Measurements from ENCODE around the gene SUN5.

DNA sequence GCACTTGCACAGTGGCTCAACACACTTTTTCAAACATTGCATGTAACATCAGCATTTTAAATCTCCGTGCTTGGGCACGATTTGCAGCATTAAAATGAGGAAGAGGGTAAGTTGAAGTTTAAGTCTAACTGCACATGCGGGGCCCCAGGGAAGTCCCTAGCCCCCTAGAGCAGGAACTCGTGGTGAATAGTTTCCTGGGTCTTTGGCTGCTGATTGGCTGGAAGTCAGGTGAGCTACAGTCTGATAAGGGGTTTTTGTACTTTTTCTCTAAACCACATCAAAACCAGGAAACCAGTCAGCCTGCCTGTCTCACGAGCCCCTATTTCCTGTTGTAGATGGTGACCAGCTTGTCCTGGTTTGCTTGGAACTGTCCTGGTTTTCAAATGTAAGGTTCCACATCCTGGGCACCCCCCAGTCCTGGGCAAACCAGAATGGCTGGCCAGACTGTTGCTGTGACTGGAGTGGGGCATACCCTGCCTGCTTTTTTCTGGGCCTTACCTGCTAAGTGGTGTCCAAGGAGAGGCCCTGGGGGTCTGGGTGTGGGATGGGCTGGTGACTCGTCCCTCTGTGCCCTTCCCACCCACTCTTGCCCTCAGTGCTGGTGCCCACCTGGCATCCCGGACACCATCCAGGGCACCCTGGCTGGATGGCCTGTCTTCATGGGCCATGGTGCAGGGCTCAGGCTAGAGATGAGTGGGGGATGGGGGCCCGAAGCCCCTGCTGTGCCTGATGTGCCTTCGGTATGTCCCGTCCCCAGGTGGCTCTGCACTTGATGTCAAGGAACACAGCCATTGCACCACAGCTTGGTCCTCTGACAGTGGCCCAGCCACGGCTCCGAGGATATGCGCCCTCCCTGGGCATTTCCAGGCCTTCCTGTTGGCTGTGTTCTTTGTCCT is 31.8 kb downstream of the SUN5 start:
- no peak for TF ChIP-seq CTCF (IDR thresholded peaks at IDR 0.05)
- no peak for TF ChIP-seq POLR2A (IDR thresholded peaks at IDR 0.05)
- TF ChIP-seq EP300 (IDR thresholded peaks at IDR 0.05; ENCODE audit: low read depth), result no peak
